GM12878 (cell line): Measurements from ENCODE around the gene RMI2. TPM values are rescaled to one million over a fixed set of nuclear protein-coding genes. Genes with fewer than 3 reads are reported as not detected.

Source experiments
- CBFB ChIP-seq: IDR thresholded peaks from 2 replicates; pipeline ENCODE4 v1.6.1; 2016; ENCODE audit warnings: antibody characterized with exemption, low read depth
- CEBPZ ChIP-seq: fragments of 150-350 bp; IDR thresholded peaks from 2 replicates; pipeline ENCODE4 v1.6.1; 2016; ENCODE audit warnings: low read depth, low read length
- E2F4 ChIP-seq: IDR thresholded peaks from 2 replicates; pipeline ENCODE4 v1.6.1; 2012; ENCODE audit warnings: low read depth, low read length, improper control_type of control experiment
- EZH2 ChIP-seq: IDR thresholded peaks from 2 replicates; pipeline ENCODE4 v1.6.1; 2012; ENCODE audit warnings: low read depth, mild to moderate bottlenecking, control low read depth, inconsistent platforms, low read length, borderline replicate concordance; ENCODE audit not compliant: control insufficient read depth
- HDAC2 ChIP-seq: fragments of 200-600 bp; sonication (generic); IDR thresholded peaks from 2 replicates; pipeline ENCODE4 v1.6.1; 2017
- IKZF1 ChIP-seq: fragments of 450-650 bp; conservative IDR thresholded peaks from 2 replicates; pipeline ENCODE4 v1.6.1; 2017; ENCODE audit warnings: antibody characterized with exemption, mild to moderate bottlenecking
- PML ChIP-seq: IDR thresholded peaks from 2 replicates; pipeline ENCODE4 v1.6.1; 2012; ENCODE audit warnings: low read length, inconsistent platforms
- RB1 ChIP-seq: fragments of 450-650 bp; formaldehyde crosslinking; IDR thresholded peaks from 2 replicates; pipeline ENCODE4 v1.6.1; 2017; ENCODE audit warnings: mild to moderate bottlenecking, borderline replicate concordance
- SIN3A ChIP-seq: IDR thresholded peaks from 2 replicates; pipeline ENCODE4 v1.6.1; 2012; ENCODE audit warnings: low read depth, low read length, improper control_type of control experiment
- SP1 ChIP-seq: IDR thresholded peaks from one replicate; pipeline ENCODE4 v1.6.1; 2011; ENCODE audit warnings: low read depth, low read length
- TCF7 ChIP-seq: IDR thresholded peaks from 2 replicates; pipeline ENCODE4 v1.6.1; 2014; ENCODE audit warnings: antibody characterized with exemption, borderline replicate concordance
- USF1 ChIP-seq: IDR thresholded peaks from 2 replicates; pipeline ENCODE4 v1.6.1; 2011; ENCODE audit warnings: borderline replicate concordance, low read depth, mild to moderate bottlenecking, moderate library complexity, mixed read lengths, low read length; ENCODE audit not compliant: insufficient read depth; ENCODE audit errors: extremely low read length
- ZNF384 ChIP-seq: IDR thresholded peaks from 2 replicates; pipeline ENCODE4 v1.6.1; 2012; ENCODE audit warnings: low read depth, mild to moderate bottlenecking, low read length, improper control_type of control experiment, borderline replicate concordance
- polyA plus RNA-seq, 11 experiments: library from polyadenylated mRNA; depleted of rRNA in 4 of 11; unstranded in 6 of 11; stranded (reverse) in 5 of 11; fragments of >200 nt; fragmentation: Nextera tagmentation in 4 of 11; fragmentation: Illumina TruSeq in 1 of 11; extraction: Ambion mirVana in 4 of 11; extraction: Trizol in 1 of 11; gene quantifications; 1 replicate in 1 of 11; 2 replicates in 10 of 11; pipeline versions ENCODE4 v1.2.1 to v1.2.3, GENCODE V29; 2011 to 2016; ENCODE audit warnings: inconsistent platforms in 2 of 11, missing spikeins in 2 of 11, low read depth in 1 of 11
- total RNA-seq, 4 experiments: library from RNA; depleted of rRNA in 3 of 4; stranded (reverse); fragments of >200 nt in 3 of 4; fragmentation: Illumina TruSeq in 1 of 4; extraction: Trizol in 1 of 4; gene quantifications; 2 replicates each; pipeline versions ENCODE4 v1.2.1 to v1.2.3, GENCODE V29; 2013 to 2021
- TF ChIP-seq, protein P1 (sequence below): fragments of 450-650 bp; IDR thresholded peaks from 2 replicates; pipeline ENCODE4 v1.6.1; 2017; ENCODE audit warnings: mild to moderate bottlenecking, moderate library complexity
- TF ChIP-seq, protein P2 (sequence below): fragments of 450-650 bp; IDR thresholded peaks from 2 replicates; pipeline ENCODE4 v1.6.1; 2016; ENCODE audit warnings: mild to moderate bottlenecking, moderate library complexity, borderline replicate concordance

Gene RMI2
- total and polyA plus RNA-seq, 10 of the 15 experiments (the other 5 are each of a cell fraction or from before 2014, with no cell fraction given): 9.6 to 68.8 (median 32.1) TPM

GRCh38 chr16:11370084-11370931 lies 25.0 kb downstream of the RMI2 start (continued):
- TF ChIP-seq USF1 (no peak), EZH2 (no peak), CEBPZ (no peak), IKZF1 (peak; percentile 56), CBFB (no peak), ZNF384 (no peak), PML (no peak), HDAC2 (no peak), TCF7 (no peak), SP1 (no peak), E2F4 (no peak), RB1 (no peak), SIN3A (no peak)
- TF ChIP-seq, protein P1, sequence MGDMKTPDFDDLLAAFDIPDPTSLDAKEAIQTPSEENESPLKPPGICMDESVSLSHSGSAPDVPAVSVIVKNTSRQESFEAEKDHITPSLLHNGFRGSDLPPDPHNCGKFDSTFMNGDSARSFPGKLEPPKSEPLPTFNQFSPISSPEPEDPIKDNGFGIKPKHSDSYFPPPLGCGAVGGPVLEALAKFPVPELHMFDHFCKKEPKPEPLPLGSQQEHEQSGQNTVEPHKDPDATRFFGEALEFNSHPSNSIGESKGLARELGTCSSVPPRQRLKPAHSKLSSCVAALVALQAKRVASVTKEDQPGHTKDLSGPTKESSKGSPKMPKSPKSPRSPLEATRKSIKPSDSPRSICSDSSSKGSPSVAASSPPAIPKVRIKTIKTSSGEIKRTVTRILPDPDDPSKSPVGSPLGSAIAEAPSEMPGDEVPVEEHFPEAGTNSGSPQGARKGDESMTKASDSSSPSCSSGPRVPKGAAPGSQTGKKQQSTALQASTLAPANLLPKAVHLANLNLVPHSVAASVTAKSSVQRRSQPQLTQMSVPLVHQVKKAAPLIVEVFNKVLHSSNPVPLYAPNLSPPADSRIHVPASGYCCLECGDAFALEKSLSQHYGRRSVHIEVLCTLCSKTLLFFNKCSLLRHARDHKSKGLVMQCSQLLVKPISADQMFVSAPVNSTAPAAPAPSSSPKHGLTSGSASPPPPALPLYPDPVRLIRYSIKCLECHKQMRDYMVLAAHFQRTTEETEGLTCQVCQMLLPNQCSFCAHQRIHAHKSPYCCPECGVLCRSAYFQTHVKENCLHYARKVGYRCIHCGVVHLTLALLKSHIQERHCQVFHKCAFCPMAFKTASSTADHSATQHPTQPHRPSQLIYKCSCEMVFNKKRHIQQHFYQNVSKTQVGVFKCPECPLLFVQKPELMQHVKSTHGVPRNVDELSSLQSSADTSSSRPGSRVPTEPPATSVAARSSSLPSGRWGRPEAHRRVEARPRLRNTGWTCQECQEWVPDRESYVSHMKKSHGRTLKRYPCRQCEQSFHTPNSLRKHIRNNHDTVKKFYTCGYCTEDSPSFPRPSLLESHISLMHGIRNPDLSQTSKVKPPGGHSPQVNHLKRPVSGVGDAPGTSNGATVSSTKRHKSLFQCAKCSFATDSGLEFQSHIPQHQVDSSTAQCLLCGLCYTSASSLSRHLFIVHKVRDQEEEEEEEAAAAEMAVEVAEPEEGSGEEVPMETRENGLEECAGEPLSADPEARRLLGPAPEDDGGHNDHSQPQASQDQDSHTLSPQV: no peak
- TF ChIP-seq, protein P2, sequence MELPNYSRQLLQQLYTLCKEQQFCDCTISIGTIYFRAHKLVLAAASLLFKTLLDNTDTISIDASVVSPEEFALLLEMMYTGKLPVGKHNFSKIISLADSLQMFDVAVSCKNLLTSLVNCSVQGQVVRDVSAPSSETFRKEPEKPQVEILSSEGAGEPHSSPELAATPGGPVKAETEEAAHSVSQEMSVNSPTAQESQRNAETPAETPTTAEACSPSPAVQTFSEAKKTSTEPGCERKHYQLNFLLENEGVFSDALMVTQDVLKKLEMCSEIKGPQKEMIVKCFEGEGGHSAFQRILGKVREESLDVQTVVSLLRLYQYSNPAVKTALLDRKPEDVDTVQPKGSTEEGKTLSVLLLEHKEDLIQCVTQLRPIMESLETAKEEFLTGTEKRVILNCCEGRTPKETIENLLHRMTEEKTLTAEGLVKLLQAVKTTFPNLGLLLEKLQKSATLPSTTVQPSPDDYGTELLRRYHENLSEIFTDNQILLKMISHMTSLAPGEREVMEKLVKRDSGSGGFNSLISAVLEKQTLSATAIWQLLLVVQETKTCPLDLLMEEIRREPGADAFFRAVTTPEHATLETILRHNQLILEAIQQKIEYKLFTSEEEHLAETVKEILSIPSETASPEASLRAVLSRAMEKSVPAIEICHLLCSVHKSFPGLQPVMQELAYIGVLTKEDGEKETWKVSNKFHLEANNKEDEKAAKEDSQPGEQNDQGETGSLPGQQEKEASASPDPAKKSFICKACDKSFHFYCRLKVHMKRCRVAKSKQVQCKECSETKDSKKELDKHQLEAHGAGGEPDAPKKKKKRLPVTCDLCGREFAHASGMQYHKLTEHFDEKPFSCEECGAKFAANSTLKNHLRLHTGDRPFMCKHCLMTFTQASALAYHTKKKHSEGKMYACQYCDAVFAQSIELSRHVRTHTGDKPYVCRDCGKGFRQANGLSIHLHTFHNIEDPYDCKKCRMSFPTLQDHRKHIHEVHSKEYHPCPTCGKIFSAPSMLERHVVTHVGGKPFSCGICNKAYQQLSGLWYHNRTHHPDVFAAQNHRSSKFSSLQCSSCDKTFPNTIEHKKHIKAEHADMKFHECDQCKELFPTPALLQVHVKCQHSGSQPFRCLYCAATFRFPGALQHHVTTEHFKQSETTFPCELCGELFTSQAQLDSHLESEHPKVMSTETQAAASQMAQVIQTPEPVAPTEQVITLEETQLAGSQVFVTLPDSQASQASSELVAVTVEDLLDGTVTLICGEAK: no peak
